ENCODE measurements around the gene RAD9A.

DNA sequence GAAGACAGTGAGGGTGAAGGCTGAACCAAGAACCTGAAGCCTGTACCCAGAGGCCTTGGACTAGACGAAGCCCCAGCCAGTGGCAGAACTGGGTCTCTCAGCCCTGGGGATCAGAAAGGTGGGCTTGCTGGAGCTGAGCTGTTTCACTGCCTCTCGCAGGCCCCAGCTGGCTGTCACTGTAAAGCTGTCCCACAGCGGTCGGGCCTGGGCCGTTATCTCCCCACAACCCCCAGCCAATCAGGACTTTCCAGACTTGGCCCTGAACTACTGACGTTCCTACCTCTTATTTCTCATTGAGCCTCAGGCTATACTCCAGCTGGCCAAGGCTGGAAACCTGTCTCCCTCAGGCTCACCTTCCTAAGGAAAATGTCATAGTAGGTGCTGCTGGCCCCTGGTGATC lies 5.8 kb downstream of the RAD9A start:
- TF ChIP-seq, protein P1, sequence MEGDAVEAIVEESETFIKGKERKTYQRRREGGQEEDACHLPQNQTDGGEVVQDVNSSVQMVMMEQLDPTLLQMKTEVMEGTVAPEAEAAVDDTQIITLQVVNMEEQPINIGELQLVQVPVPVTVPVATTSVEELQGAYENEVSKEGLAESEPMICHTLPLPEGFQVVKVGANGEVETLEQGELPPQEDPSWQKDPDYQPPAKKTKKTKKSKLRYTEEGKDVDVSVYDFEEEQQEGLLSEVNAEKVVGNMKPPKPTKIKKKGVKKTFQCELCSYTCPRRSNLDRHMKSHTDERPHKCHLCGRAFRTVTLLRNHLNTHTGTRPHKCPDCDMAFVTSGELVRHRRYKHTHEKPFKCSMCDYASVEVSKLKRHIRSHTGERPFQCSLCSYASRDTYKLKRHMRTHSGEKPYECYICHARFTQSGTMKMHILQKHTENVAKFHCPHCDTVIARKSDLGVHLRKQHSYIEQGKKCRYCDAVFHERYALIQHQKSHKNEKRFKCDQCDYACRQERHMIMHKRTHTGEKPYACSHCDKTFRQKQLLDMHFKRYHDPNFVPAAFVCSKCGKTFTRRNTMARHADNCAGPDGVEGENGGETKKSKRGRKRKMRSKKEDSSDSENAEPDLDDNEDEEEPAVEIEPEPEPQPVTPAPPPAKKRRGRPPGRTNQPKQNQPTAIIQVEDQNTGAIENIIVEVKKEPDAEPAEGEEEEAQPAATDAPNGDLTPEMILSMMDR (conservative IDR thresholded peaks at IDR 0.05 in 1 of 2, IDR thresholded peaks at IDR 0.05 in 1 of 2; ENCODE audit: low read depth in 1 of 2, low read length in 2 of 2), result no peak
- TF ChIP-seq EZH2 (IDR thresholded peaks at IDR 0.05; ENCODE audit: low read length, missing control alignments), result no peak

All from fibroblast of lung (primary cell).